WTC11 (cell line): Measurements from ENCODE around the gene HSD3B7. TPM values are rescaled to one million over a fixed set of nuclear protein-coding genes. Genes with fewer than 3 reads are reported as not detected.

ENCODE experiments used
- ATAC-seq: fragments of 200-7000 bp; cut with Tn5 transposase; 2 replicates; pipeline ENCODE4 v1.10.0; 2021; ENCODE audit warnings: mild to moderate bottlenecking, moderate library complexity
- CTCF ChIA-PET: fragments of 300-600 bp; sonication (Branson Sonifier 250); formaldehyde crosslinking; loops from one replicate; lab custom pipeline; 2021; ENCODE audit warnings: antibody characterized with exemption; lab: Charles Lee
- POLR2A ChIA-PET: fragments of 350-600 bp; sonication (Branson Sonifier 250); formaldehyde crosslinking; loops from one replicate; lab custom pipeline; 2021; ENCODE audit warnings: antibody characterized with exemption; lab: Charles Lee
- DNase-seq: peaks from one replicate; pipeline ENCODE4 v3.0.0; 2021; ENCODE audit warnings: low spot score
- H3K27ac Mint-ChIP-seq: 2 replicates; pipeline ENCODE4 v1.8.0; 2021; ENCODE audit warnings: mixed read lengths
- H3K27me3 Mint-ChIP-seq: 2 replicates; pipeline ENCODE4 v1.8.0; 2021; ENCODE audit warnings: low read depth, mild to moderate bottlenecking, moderate library complexity, mixed read lengths
- H3K36me3 Mint-ChIP-seq: 2 replicates; pipeline ENCODE4 v1.8.0; 2021; ENCODE audit warnings: mixed read lengths
- H3K4me1 Mint-ChIP-seq: 2 replicates; pipeline ENCODE4 v1.8.0; 2022; ENCODE audit warnings: mixed read lengths
- H3K4me3 Mint-ChIP-seq: 2 replicates; pipeline ENCODE4 v1.8.0; 2021; ENCODE audit warnings: mild to moderate bottlenecking, moderate library complexity, mixed read lengths
- H3K9me3 Mint-ChIP-seq: 2 replicates; pipeline ENCODE4 v1.8.0; 2021; ENCODE audit warnings: mixed read lengths
- ATF1 ChIP-seq: sonication (generic); formaldehyde crosslinking; IDR thresholded peaks from 2 replicates; pipeline ENCODE4 v1.8.1; 2023; ENCODE audit warnings: mild to moderate bottlenecking, moderate library complexity, missing genetic modification reagents
- ETV6 ChIP-seq: sonication (generic); formaldehyde crosslinking; IDR thresholded peaks from 2 replicates; pipeline ENCODE4 v1.8.1; 2022; ENCODE audit warnings: mild to moderate bottlenecking, missing genetic modification reagents
- FOXP1 ChIP-seq: sonication (generic); formaldehyde crosslinking; IDR thresholded peaks from 2 replicates; pipeline ENCODE4 v1.8.0; 2022; ENCODE audit warnings: missing genetic modification reagents, mild to moderate bottlenecking, moderate library complexity, borderline replicate concordance
- JUN ChIP-seq: sonication (generic); formaldehyde crosslinking; IDR thresholded peaks from 2 replicates; pipeline ENCODE4 v1.8.0; 2023; ENCODE audit warnings: mild to moderate bottlenecking, missing genetic modification reagents
- NR2C2 ChIP-seq: sonication (generic); formaldehyde crosslinking; IDR thresholded peaks from 2 replicates; pipeline ENCODE4 v1.8.0; 2022; ENCODE audit warnings: mild to moderate bottlenecking, missing genetic modification reagents
- TP53 ChIP-seq: sonication (generic); formaldehyde crosslinking; IDR thresholded peaks from 2 replicates; pipeline ENCODE4 v1.8.1; 2023; ENCODE audit warnings: mild to moderate bottlenecking, missing genetic modification reagents
- ZNF121 ChIP-seq: sonication (generic); formaldehyde crosslinking; IDR thresholded peaks from 2 replicates; pipeline ENCODE4 v1.8.0; 2023; ENCODE audit warnings: missing genetic modification reagents
- ZNF138 ChIP-seq: sonication (generic); formaldehyde crosslinking; conservative IDR thresholded peaks from 2 replicates; pipeline ENCODE4 v1.8.1; 2022; ENCODE audit warnings: mild to moderate bottlenecking, moderate library complexity, missing genetic modification reagents
- ZNF263 ChIP-seq: sonication (generic); formaldehyde crosslinking; IDR thresholded peaks from 2 replicates; pipeline ENCODE4 v1.8.1; 2022; ENCODE audit warnings: low read depth, mild to moderate bottlenecking, moderate library complexity, missing genetic modification reagents
- ZNF396 ChIP-seq: fragments of 250-450 bp; sonication (Bioruptor Pico); IDR thresholded peaks from 2 replicates; pipeline ENCODE4 v1.8.0; 2021; ENCODE audit warnings: mild to moderate bottlenecking, moderate library complexity, borderline replicate concordance
- total RNA-seq: library from RNA; stranded (reverse); gene quantifications from 3 replicates; pipeline ENCODE4 v1.2.3, GENCODE V29; 2021
- TF ChIP-seq, protein P1 (sequence below): sonication (generic); formaldehyde crosslinking; IDR thresholded peaks from 2 replicates; pipeline ENCODE4 v1.8.1; 2023; ENCODE audit warnings: mild to moderate bottlenecking, missing genetic modification reagents, borderline replicate concordance
- TF ChIP-seq, protein P2 (sequence below): sonication (generic); formaldehyde crosslinking; IDR thresholded peaks from 2 replicates; pipeline ENCODE4 v1.8.0; 2022; ENCODE audit warnings: mild to moderate bottlenecking, missing genetic modification reagents
- TF ChIP-seq, protein P3 (sequence below): fragments of 250-450 bp; sonication (Bioruptor Pico); IDR thresholded peaks from 2 replicates; pipeline ENCODE4 v1.9.0; 2021; ENCODE audit warnings: moderate library complexity, mild to moderate bottlenecking, inconsistent platforms, borderline replicate concordance
- TF ChIP-seq, protein P4 (sequence below): fragments of 250-450 bp; sonication (Bioruptor Pico); IDR thresholded peaks from 2 replicates; pipeline ENCODE4 v1.9.0; 2021; ENCODE audit warnings: mild to moderate bottlenecking
- TF ChIP-seq, protein P5 (sequence below): fragments of 250-450 bp; sonication (Bioruptor Pico); IDR thresholded peaks from 2 replicates; pipeline ENCODE4 v1.9.0; 2021; ENCODE audit warnings: mild to moderate bottlenecking, borderline replicate concordance
- TF ChIP-seq, protein P6 (sequence below): sonication (generic); formaldehyde crosslinking; IDR thresholded peaks from 2 replicates; pipeline ENCODE4 v1.8.0; 2022; ENCODE audit warnings: mild to moderate bottlenecking, missing genetic modification reagents

The HSD3B7 gene
- total RNA-seq, 1 experiment from 2014 or later: 4.5 TPM

DNA sequence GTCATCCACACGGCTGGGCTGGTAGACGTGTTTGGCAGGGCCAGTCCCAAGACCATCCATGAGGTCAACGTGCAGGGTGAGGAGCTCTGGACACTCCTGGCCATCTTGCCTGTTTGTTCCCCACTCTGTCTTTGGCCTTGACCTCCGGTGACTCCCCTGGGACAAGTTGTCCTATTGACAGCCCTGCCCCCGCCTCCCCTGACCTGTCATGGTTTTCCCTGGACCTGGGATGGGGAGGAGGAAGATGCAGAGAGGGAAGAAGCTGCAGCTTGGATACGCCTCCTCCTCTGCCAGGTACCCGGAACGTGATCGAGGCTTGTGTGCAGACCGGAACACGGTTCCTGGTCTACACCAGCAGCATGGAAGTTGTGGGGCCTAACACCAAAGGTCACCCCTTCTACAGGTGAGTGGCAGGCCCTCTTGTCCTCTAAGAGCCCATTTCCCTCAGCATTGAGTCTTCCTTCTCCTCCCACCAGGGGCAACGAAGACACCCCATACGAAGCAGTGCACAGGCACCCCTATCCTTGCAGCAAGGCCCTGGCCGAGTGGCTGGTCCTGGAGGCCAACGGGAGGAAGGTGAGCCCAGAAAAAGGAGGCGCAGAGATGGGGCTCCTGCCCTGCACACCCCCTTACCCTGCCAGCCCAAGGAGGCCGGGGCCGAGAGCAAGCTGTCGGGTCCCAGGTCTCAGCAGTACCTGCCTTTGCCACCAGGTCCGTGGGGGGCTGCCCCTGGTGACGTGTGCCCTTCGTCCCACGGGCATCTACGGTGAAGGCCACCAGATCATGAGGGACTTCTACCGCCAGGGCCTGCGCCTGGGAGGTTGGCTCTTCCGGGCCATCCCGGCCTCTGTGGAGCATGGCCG, 1.4 kb downstream of the HSD3B7 start:
- no peak overlapping the region for H3K27ac Mint-ChIP-seq
- no peaks in the 10 kb centered on the region for H3K9me3 Mint-ChIP-seq
- ATAC-seq: no peak
- H3K4me1 Mint-ChIP-seq: peaks cover 6% of the 10 kb centered on the region
- no peak overlapping the region for H3K4me3 Mint-ChIP-seq
- peaks cover 6% of the 10 kb centered on the region for H3K36me3 Mint-ChIP-seq
- TF ChIP-seq NR2C2 (CRISPR knock-in tag): no peak
- no peak for TF ChIP-seq ZNF396 (CRISPR knock-in tag)
- TF ChIP-seq, protein P1, sequence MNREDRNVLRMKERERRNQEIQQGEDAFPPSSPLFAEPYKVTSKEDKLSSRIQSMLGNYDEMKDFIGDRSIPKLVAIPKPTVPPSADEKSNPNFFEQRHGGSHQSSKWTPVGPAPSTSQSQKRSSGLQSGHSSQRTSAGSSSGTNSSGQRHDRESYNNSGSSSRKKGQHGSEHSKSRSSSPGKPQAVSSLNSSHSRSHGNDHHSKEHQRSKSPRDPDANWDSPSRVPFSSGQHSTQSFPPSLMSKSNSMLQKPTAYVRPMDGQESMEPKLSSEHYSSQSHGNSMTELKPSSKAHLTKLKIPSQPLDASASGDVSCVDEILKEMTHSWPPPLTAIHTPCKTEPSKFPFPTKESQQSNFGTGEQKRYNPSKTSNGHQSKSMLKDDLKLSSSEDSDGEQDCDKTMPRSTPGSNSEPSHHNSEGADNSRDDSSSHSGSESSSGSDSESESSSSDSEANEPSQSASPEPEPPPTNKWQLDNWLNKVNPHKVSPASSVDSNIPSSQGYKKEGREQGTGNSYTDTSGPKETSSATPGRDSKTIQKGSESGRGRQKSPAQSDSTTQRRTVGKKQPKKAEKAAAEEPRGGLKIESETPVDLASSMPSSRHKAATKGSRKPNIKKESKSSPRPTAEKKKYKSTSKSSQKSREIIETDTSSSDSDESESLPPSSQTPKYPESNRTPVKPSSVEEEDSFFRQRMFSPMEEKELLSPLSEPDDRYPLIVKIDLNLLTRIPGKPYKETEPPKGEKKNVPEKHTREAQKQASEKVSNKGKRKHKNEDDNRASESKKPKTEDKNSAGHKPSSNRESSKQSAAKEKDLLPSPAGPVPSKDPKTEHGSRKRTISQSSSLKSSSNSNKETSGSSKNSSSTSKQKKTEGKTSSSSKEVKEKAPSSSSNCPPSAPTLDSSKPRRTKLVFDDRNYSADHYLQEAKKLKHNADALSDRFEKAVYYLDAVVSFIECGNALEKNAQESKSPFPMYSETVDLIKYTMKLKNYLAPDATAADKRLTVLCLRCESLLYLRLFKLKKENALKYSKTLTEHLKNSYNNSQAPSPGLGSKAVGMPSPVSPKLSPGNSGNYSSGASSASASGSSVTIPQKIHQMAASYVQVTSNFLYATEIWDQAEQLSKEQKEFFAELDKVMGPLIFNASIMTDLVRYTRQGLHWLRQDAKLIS (CRISPR knock-in tag): no peak
- TF ChIP-seq JUN (CRISPR knock-in tag): no peak
- TF ChIP-seq ZNF138: no peak
- TF ChIP-seq, protein P2, sequence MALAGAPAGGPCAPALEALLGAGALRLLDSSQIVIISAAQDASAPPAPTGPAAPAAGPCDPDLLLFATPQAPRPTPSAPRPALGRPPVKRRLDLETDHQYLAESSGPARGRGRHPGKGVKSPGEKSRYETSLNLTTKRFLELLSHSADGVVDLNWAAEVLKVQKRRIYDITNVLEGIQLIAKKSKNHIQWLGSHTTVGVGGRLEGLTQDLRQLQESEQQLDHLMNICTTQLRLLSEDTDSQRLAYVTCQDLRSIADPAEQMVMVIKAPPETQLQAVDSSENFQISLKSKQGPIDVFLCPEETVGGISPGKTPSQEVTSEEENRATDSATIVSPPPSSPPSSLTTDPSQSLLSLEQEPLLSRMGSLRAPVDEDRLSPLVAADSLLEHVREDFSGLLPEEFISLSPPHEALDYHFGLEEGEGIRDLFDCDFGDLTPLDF (CRISPR knock-in tag): no peak
- no peak for TF ChIP-seq TP53 (CRISPR knock-in tag)
- TF ChIP-seq ZNF121 (CRISPR knock-in tag): no peak
- no peak for TF ChIP-seq ATF1 (CRISPR knock-in tag)
- no peaks in the 10 kb centered on the region for H3K27me3 Mint-ChIP-seq
- no peak for DNase-seq
- POLR2A ChIA-PET: interaction anchor here (0.8 to 1.8 kb wide), 4 partner anchors 11 to 56 kb away, joined by 3 to 6 read pairs (median 4); partner anchors contain the start of gene SETD1A
- CTCF ChIA-PET: interaction anchor here (0.5 to 5.1 kb wide), 28 partner anchors 10 to 495 kb away, joined by 3 to 83 read pairs (median 10); partner anchors contain the start of genes ARMC5, KAT8, PYDC1 and ZNF646

DNA sequence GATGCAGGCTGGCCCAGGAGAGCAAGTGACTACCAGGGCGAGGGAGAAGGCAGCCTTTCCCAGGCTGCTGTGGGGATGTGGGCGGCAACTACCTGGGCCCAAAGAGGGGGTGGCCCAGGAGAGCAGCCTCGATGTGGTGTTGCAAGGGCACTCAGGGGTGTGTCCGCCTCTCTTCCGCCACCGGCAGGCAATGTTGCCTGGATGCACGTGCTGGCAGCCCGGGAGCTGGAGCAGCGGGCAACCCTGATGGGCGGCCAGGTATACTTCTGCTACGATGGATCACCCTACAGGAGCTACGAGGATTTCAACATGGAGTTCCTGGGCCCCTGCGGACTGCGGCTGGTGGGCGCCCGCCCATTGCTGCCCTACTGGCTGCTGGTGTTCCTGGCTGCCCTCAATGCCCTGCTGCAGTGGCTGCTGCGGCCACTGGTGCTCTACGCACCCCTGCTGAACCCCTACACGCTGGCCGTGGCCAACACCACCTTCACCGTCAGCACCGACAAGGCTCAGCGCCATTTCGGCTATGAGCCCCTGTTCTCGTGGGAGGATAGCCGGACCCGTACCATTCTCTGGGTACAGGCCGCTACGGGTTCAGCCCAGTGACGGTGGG, 2.7 kb downstream of the HSD3B7 start:
- Mint-ChIP-seq H3K4me3 (no peak overlapping the region), H3K4me1 (peaks cover 6% of the 10 kb centered on the region), H3K9me3 (no peaks in the 10 kb centered on the region), H3K36me3 (no peaks in the 10 kb centered on the region; the same call in 1 of the 2 replicates), H3K27me3 (no peaks in the 10 kb centered on the region), H3K27ac (no peak overlapping the region)
- TF ChIP-seq, protein P3, sequence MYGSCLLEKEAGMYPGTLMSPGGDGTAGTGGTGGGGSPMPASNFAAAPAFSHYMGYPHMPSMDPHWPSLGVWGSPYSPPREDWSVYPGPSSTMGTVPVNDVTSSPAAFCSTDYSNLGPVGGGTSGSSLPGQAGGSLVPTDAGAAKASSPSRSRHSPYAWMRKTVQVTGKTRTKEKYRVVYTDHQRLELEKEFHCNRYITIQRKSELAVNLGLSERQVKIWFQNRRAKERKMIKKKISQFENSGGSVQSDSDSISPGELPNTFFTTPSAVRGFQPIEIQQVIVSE: no peak
- TF ChIP-seq, protein P4, sequence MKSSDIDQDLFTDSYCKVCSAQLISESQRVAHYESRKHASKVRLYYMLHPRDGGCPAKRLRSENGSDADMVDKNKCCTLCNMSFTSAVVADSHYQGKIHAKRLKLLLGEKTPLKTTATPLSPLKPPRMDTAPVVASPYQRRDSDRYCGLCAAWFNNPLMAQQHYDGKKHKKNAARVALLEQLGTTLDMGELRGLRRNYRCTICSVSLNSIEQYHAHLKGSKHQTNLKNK (CRISPR knock-in tag): no peak
- peak; percentile 43; the same call in 1 of the 2 replicates for TF ChIP-seq FOXP1 (CRISPR knock-in tag)
- no peak for DNase-seq
- ChIA-PET CTCF (interaction anchor here (1.0 to 3.7 kb wide), 5 partner anchors 9 to 395 kb away, joined by 4 to 79 read pairs (median 4); no protein-coding TSS in a partner anchor), POLR2A (interaction anchor here (0.6 kb wide), 1 partner anchor 462 kb away, joined by 4 read pairs; no protein-coding TSS in a partner anchor)
- ATAC-seq: no peak

DNA sequence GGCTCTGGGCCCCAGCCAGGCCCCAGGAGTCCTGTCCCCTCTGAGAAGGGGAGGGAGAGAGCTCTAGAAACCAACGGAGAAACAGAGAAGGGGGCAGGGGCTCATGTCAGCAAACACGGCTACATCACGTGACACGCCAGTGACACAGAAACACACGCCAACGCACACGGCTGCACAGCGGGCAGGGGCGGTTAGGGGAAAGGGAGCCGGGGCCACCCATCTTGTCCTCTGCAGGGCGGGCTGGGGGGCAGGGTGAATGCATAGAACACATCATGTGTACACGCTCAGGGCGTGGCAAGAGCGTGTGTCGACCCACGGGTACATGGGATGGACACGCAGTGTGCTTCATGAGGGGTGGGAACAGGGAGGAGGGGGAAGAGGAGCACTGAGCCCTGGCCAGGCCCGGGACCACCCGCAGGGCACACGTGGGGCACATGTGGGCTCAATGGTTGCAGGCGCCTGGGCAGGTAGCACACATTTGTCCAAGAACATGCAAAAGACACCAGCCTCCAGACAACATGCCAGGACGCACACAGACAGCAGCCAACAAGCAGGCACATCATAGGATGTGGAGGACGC, 4.6 kb downstream of the HSD3B7 start:
- no peaks in the 10 kb centered on the region for H3K36me3 Mint-ChIP-seq
- ATAC-seq: no peak
- CTCF ChIA-PET: no interaction called here
- no peak for TF ChIP-seq TP53 (CRISPR knock-in tag)
- TF ChIP-seq ETV6 (CRISPR knock-in tag): no peak
- no peak for TF ChIP-seq ZNF263 (CRISPR knock-in tag)
- TF ChIP-seq, protein P5, sequence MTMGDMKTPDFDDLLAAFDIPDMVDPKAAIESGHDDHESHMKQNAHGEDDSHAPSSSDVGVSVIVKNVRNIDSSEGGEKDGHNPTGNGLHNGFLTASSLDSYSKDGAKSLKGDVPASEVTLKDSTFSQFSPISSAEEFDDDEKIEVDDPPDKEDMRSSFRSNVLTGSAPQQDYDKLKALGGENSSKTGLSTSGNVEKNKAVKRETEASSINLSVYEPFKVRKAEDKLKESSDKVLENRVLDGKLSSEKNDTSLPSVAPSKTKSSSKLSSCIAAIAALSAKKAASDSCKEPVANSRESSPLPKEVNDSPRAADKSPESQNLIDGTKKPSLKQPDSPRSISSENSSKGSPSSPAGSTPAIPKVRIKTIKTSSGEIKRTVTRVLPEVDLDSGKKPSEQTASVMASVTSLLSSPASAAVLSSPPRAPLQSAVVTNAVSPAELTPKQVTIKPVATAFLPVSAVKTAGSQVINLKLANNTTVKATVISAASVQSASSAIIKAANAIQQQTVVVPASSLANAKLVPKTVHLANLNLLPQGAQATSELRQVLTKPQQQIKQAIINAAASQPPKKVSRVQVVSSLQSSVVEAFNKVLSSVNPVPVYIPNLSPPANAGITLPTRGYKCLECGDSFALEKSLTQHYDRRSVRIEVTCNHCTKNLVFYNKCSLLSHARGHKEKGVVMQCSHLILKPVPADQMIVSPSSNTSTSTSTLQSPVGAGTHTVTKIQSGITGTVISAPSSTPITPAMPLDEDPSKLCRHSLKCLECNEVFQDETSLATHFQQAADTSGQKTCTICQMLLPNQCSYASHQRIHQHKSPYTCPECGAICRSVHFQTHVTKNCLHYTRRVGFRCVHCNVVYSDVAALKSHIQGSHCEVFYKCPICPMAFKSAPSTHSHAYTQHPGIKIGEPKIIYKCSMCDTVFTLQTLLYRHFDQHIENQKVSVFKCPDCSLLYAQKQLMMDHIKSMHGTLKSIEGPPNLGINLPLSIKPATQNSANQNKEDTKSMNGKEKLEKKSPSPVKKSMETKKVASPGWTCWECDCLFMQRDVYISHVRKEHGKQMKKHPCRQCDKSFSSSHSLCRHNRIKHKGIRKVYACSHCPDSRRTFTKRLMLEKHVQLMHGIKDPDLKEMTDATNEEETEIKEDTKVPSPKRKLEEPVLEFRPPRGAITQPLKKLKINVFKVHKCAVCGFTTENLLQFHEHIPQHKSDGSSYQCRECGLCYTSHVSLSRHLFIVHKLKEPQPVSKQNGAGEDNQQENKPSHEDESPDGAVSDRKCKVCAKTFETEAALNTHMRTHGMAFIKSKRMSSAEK (CRISPR knock-in tag): no peak
- TF ChIP-seq, protein P6, sequence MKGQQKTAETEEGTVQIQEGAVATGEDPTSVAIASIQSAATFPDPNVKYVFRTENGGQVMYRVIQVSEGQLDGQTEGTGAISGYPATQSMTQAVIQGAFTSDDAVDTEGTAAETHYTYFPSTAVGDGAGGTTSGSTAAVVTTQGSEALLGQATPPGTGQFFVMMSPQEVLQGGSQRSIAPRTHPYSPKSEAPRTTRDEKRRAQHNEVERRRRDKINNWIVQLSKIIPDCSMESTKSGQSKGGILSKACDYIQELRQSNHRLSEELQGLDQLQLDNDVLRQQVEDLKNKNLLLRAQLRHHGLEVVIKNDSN (CRISPR knock-in tag): no peak

More for the DNA sequence above, 4.6 kb downstream of the HSD3B7 start:
- DNase-seq: no peak
- POLR2A ChIA-PET: no interaction called here
- no peaks in the 10 kb centered on the region for H3K9me3 Mint-ChIP-seq
- H3K4me1 Mint-ChIP-seq: peaks cover 6% of the 10 kb centered on the region
- H3K4me3 Mint-ChIP-seq: no peak overlapping the region
- H3K27ac Mint-ChIP-seq: no peak overlapping the region
- no peaks in the 10 kb centered on the region for H3K27me3 Mint-ChIP-seq
